Transverse colon (tissue), 4 donors: ENCODE data around the gene SBSN. TPM values are rescaled to one million over a fixed set of nuclear protein-coding genes. Genes with fewer than 3 reads are reported as not detected.

Experiments
- DNase-seq: peaks from one replicate; pipeline ENCODE4 v3.0.0-alpha.2; 2019
- H3K27ac ChIP-seq, 4 donors: fragments of 200-600 bp; sonication (generic); 2 replicates each; pipeline ENCODE4 v1.5.1; 2016 to 2018; ENCODE audit warnings: inconsistent platforms in 4 of 4
- H3K27me3 ChIP-seq: fragments of 200-600 bp; sonication (generic); 2 replicates; pipeline ENCODE4 v1.5.1; 2017; ENCODE audit warnings: inconsistent platforms
- H3K36me3 ChIP-seq, 4 donors: fragments of 200-600 bp; sonication (generic); 2 replicates each; pipeline ENCODE4 v1.5.1; 2017 to 2019; ENCODE audit warnings: inconsistent platforms in 4 of 4
- H3K4me1 ChIP-seq, 4 donors: fragments of 200-600 bp; sonication (generic); 2 replicates each; pipeline ENCODE4 v1.5.1; 2017 to 2020; ENCODE audit warnings: inconsistent platforms in 4 of 4
- H3K4me3 ChIP-seq, 4 donors: fragments of 200-600 bp; sonication (generic); 1 replicate in 1 of 4; 2 replicates in 3 of 4; pipeline versions ENCODE4 v1.5.1 to v1.6.1; 2017 to 2019; ENCODE audit warnings: inconsistent platforms in 4 of 4
- H3K9me3 ChIP-seq, 2 donors: fragments of 200-600 bp; sonication (generic); 2 replicates each; pipeline ENCODE4 v1.5.1; 2017 to 2019; ENCODE audit warnings: inconsistent platforms in 2 of 2
- EP300 ChIP-seq: sonication (generic); formaldehyde crosslinking; IDR thresholded peaks from one replicate; pipeline ENCODE4 v1.6.1; 2017; ENCODE audit warnings: antibody characterized with exemption, low read depth
- POLR2A ChIP-seq: fragments of 450-650 bp; IDR thresholded peaks from one replicate; pipeline ENCODE4 v1.6.1; 2016; ENCODE audit warnings: antibody characterized with exemption, mild to moderate bottlenecking, moderate library complexity
- POLR2AphosphoS5 ChIP-seq, 3 donors: sonication (generic); formaldehyde crosslinking; IDR thresholded peaks; one replicate each; pipeline ENCODE4 v1.6.1; 2016; ENCODE audit warnings: antibody characterized with exemption in 3 of 3
- WGBS, 2 donors: methylation state at CpG; one replicate each; pipeline ENCODE4 v1.1.5; 2018; ENCODE audit warnings: low coverage in 1 of 2; 5-methylcytosine and 5-hydroxymethylcytosine counted together
- in situ Hi-C, 4 donors: fragments of 200-750 bp; cut with MboI; loops; one replicate each; pipeline versions ENCODE4 v1.15.0 to v1.15.1; 2017; ENCODE audit warnings: low sequenced_read_pairs in 3 of 4, low pct_ligation_motif_present in 1 of 4, low pct_unique_long_range_greater_than_20kb in 1 of 4
- intact Hi-C: fragments of 100-400 bp; cut with DNase I; formaldehyde crosslinking; loops from one replicate; pipeline ENCODE4 v1.15.1; 2023; ENCODE audit warnings: low total_unique reads
- total RNA-seq, 4 donors: library from RNA; depleted of rRNA; stranded (reverse); fragments of >200 nt; gene quantifications; one replicate each; pipeline ENCODE4 v1.1.0, GENCODE V29; 2016
- TF ChIP-seq, protein P1 (sequence below), 5 experiments: fragments of 200-600 bp in 3 of 5; fragments of 450-650 bp in 2 of 5; sonication (generic) in 3 of 5; IDR thresholded peaks; 1 replicate in 2 of 5; 2 replicates in 3 of 5; pipeline ENCODE4 v1.5.1; 2016 to 2017; ENCODE audit warnings: antibody characterized with exemption in 5 of 5, inconsistent platforms in 3 of 5, mild to moderate bottlenecking in 2 of 5, moderate library complexity in 1 of 5

SBSN gene
- total RNA-seq, 4 donors from 2014 or later: not detected

DNA sequence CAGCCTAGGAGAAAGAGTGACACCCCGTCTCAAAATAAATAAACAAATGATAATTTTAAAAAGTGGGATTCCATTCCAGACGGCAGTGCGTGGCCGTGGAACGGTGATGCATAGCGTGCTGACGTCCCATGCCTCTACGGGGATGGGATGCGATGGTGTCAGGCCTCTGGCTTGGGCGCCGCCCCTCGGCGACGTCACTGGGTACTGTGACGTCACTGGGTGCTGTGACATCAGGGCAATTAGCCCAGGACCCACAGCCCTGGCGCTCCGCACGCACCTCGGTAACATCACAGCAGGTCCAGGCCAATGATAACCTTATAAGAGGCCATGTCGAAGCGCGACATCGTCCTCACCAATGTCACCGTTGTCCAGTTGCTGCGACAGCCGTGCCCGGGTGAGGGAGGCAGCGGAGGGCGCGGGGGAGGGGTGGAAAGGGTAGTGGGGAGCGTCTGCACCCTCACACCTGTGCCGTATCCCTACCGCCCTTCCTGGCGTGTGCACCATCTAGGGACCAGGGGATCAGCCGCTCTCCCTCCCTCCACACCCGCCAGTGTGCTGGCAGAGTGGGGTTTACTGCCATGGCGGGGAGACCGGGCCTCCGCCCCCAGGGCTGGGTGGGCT lies 5.2 kb upstream of the SBSN start, which contains the start of gene GAPDHS:
TSS of gene GAPDHS (plus strand) at position 256 of the 621 bp plus-strand sequence. CDS start at position 328, 72 bp downstream.
- Histone ChIP-seq H3K9me3 (no peaks in the 10 kb centered on the region), H3K4me3 (no peak within 1 kb of the TSS), H3K4me1 (peaks cover 0 to 9% (median 3%) of the 10 kb centered on the region in 4 donors), H3K27ac (no peak within 1 kb of the TSS), H3K27me3 (peaks cover 68% of the 10 kb centered on the region), H3K36me3 (no peaks in the 10 kb centered on the region)
- in situ Hi-C loops (no loop called here), intact Hi-C loops (no loop called here)
- WGBS, 2 donors: 38 to 54% methylated on average over 2 to 39 of the region's 39 CpGs
- DNase-seq: no peak
- no peak for TF ChIP-seq POLR2A
- TF ChIP-seq, protein P1, sequence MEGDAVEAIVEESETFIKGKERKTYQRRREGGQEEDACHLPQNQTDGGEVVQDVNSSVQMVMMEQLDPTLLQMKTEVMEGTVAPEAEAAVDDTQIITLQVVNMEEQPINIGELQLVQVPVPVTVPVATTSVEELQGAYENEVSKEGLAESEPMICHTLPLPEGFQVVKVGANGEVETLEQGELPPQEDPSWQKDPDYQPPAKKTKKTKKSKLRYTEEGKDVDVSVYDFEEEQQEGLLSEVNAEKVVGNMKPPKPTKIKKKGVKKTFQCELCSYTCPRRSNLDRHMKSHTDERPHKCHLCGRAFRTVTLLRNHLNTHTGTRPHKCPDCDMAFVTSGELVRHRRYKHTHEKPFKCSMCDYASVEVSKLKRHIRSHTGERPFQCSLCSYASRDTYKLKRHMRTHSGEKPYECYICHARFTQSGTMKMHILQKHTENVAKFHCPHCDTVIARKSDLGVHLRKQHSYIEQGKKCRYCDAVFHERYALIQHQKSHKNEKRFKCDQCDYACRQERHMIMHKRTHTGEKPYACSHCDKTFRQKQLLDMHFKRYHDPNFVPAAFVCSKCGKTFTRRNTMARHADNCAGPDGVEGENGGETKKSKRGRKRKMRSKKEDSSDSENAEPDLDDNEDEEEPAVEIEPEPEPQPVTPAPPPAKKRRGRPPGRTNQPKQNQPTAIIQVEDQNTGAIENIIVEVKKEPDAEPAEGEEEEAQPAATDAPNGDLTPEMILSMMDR (IDR thresholded peaks at IDR 0.05): no peak
- no peak for TF ChIP-seq POLR2AphosphoS5 (IDR thresholded peaks at IDR 0.05)
- TF ChIP-seq EP300: no peak

- 53 to 80% methylated on average over 1 to 6 of the region's 6 CpGs for WGBS, 2 donors
- Histone ChIP-seq H3K4me1 (peaks cover 0 to 9% (median 3%) of the 10 kb centered on the region in 4 donors), H3K4me3 (no peak overlapping the region), H3K27me3 (peaks cover 70% of the 10 kb centered on the region), H3K9me3 (no peaks in the 10 kb centered on the region), H3K27ac (no peak overlapping the region), H3K36me3 (no peaks in the 10 kb centered on the region)
- no peak for DNase-seq
- in situ Hi-C loops: no loop called here
- no peak for TF ChIP-seq POLR2AphosphoS5 (IDR thresholded peaks at IDR 0.05)
- no peak for TF ChIP-seq EP300
- no peak for TF ChIP-seq POLR2A
- TF ChIP-seq, protein P1 (IDR thresholded peaks at IDR 0.05): no peak
- intact Hi-C loops: no loop called here
These were observed 3.2 kb upstream of the SBSN start for GRCh38 chr19:35531291-35531690.

DNA sequence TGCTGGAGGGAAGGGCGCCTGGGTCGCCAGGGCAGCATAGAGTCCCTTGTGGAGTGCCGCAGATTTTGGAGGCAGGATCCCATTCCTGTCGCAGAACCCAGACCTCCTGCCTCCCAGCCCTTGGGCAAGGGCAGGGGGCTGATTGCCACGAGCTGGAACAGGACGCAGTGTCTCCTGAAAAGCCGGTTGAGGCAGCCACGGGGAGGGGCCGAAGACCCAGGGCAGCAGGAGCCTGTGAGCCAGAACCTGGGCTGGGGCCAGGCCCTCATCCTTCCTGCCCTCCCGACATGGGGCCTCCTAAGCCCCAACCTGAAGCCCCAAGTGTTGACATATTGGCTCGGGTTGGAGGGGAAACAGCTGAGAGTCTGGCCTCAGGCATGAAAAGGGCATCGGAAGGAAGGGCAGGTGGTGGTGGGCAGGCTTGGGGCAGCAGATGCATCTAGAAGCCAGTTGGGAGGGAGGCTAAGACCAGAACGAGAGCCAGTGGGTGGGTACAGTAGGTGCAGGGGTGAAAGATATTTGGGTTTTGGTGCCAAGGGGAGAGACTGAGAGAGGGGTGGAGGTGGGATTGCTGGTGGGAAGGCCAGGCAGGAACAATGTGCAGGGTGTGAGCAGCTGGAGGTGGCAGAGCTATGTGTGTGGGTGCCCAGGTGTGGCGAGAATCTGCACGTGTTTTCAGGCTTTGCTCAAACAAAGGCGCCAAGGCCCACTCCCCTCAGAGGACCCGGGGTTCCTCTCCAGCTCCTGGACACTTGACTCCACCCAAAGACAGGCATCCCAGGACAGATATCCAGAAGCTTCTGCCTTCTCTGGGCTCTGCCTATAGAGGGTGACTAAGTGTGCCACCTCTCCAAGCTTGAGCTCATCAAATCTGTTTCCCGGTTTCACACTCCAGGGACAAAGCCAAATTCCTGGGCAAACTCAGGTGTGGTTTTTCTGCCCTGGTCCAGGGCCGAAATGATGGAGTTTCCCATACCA lies 1.4 kb upstream of the SBSN start:
- in situ Hi-C loops: no loop called here
- 51 to 84% methylated on average over 3 to 19 of the region's 19 CpGs for WGBS, 2 donors
- DNase-seq: no peak
- intact Hi-C loops: no loop called here
- TF ChIP-seq, protein P1 (IDR thresholded peaks at IDR 0.05): no peak
- TF ChIP-seq POLR2A (no peak), POLR2AphosphoS5 (IDR thresholded peaks at IDR 0.05) (no peak), EP300 (no peak)
- Histone ChIP-seq H3K4me3 (no peak overlapping the region), H3K27me3 (peaks cover 63% of the 10 kb centered on the region), H3K9me3 (no peaks in the 10 kb centered on the region), H3K4me1 (peaks cover 0 to 9% (median 3%) of the 10 kb centered on the region in 4 donors), H3K36me3 (no peaks in the 10 kb centered on the region), H3K27ac (no peak overlapping the region)

DNA sequence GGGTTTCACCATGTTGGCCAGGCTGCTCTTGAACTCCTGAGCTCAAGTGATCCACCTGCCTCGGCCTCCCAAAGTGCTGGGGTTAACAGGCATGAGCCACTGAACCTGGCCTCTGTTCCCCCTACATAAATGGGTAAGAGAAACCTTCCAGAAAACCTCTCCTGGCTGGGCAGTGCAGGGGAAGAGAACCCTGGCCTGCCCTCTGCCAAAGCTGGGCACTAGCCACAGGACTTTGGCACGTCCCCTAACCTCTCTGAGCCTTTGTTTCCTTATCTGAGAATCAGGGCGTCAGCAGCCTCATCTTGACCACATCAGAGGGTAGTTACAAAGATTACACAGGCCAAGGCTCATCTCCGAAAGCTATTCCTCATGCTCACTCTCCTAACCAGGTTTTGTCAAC lies 2.2 kb downstream of the SBSN start:
- in situ Hi-C loops (no loop called here), intact Hi-C loops (no loop called here)
- H3K27me3 ChIP-seq: peaks cover 28% of the 10 kb centered on the region
- no peaks in the 10 kb centered on the region for H3K4me1 ChIP-seq
- no peak overlapping the region for H3K4me3 ChIP-seq
- H3K27ac ChIP-seq: no peak overlapping the region
- 65 to 89% methylated on average over 3 to 4 of the region's 4 CpGs for WGBS, 2 donors
- no peaks in the 10 kb centered on the region for H3K9me3 ChIP-seq
- TF ChIP-seq POLR2AphosphoS5 (IDR thresholded peaks at IDR 0.05) (no peak), POLR2A (no peak), EP300 (no peak)
- TF ChIP-seq, protein P1 (IDR thresholded peaks at IDR 0.05): no peak
- no peak for DNase-seq
- no peaks in the 10 kb centered on the region for H3K36me3 ChIP-seq
